ENCODE measurements around the gene INS. TPM values are rescaled to one million over a fixed set of nuclear protein-coding genes. Genes with fewer than 3 reads are reported as not detected.

Gene INS
- total RNA-seq, 1 experiment from 2014 or later = not detected

- no peak for TF ChIP-seq CTCF (IDR thresholded peaks at IDR 0.05; ENCODE audit: unreplicated experiment)
- peaks cover 20% of the 10 kb centered on the region for H3K4me1 Mint-ChIP-seq (ENCODE audit: low read depth, unreplicated experiment)
- BruUV-seq (replicated peaks) = no TSS peak
- DNase-seq = no peak
- no peak overlapping the region for H3K27ac Mint-ChIP-seq (ENCODE audit: unreplicated experiment)
- CTCF ChIA-PET = no interaction called here
- H3K27me3 Mint-ChIP-seq (ENCODE audit: unreplicated experiment) = peaks cover 17% of the 10 kb centered on the region
- H3K4me3 Mint-ChIP-seq (ENCODE audit: low read depth, unreplicated experiment) = no peak overlapping the region
- H3K9me3 Mint-ChIP-seq (ENCODE audit: low read depth, unreplicated experiment) = peaks cover 6% of the 10 kb centered on the region
- intact Hi-C loops (cut with micrococcal nuclease; ENCODE audit: unreplicated experiment) = no loop called here
- H3K36me3 Mint-ChIP-seq (ENCODE audit: insufficient read depth, unreplicated experiment) = peaks cover 9% of the 10 kb centered on the region
These were observed 44.3 kb upstream of the INS start for GRCh38 chr11:2205214-2205720.

GRCh38 chr11:2204361-2205213, 43.6 kb upstream of the INS start:
- no TSS peak for BruUV-seq (replicated peaks)
- H3K4me3 Mint-ChIP-seq (ENCODE audit: low read depth, unreplicated experiment) = no peak overlapping the region
- peaks cover 17% of the 10 kb centered on the region for H3K27me3 Mint-ChIP-seq (ENCODE audit: unreplicated experiment)
- TF ChIP-seq CTCF (IDR thresholded peaks at IDR 0.05; ENCODE audit: unreplicated experiment) = no peak
- H3K4me1 Mint-ChIP-seq (ENCODE audit: low read depth, unreplicated experiment) = peaks cover 20% of the 10 kb centered on the region
- intact Hi-C loops (cut with micrococcal nuclease; ENCODE audit: unreplicated experiment) = no loop called here
- peaks cover 9% of the 10 kb centered on the region for H3K36me3 Mint-ChIP-seq (ENCODE audit: insufficient read depth, unreplicated experiment)
- no peak overlapping the region for H3K27ac Mint-ChIP-seq (ENCODE audit: unreplicated experiment)
- DNase-seq = no peak
- CTCF ChIA-PET = no interaction called here
- peaks cover 6% of the 10 kb centered on the region for H3K9me3 Mint-ChIP-seq (ENCODE audit: low read depth, unreplicated experiment)

- Mint-ChIP-seq H3K4me1 (ENCODE audit: low read depth, unreplicated experiment) (peaks cover 12% of the 10 kb centered on the region), H3K36me3 (ENCODE audit: insufficient read depth, unreplicated experiment) (peaks cover 9% of the 10 kb centered on the region), H3K4me3 (ENCODE audit: low read depth, unreplicated experiment) (no peak overlapping the region), H3K9me3 (ENCODE audit: low read depth, unreplicated experiment) (peaks cover 6% of the 10 kb centered on the region), H3K27ac (ENCODE audit: unreplicated experiment) (no peak overlapping the region), H3K27me3 (ENCODE audit: unreplicated experiment) (peaks cover 12% of the 10 kb centered on the region)
- TF ChIP-seq CTCF (IDR thresholded peaks at IDR 0.05; ENCODE audit: unreplicated experiment) = no peak
- DNase-seq = no peak
- intact Hi-C loops (cut with micrococcal nuclease; ENCODE audit: unreplicated experiment) = no loop called here
- CTCF ChIA-PET = no interaction called here
- BruUV-seq (replicated peaks) = no TSS peak
These were observed 42.6 kb upstream of the INS start for GRCh38 chr11:2203440-2204259.

- Mint-ChIP-seq H3K27me3 (ENCODE audit: unreplicated experiment) (peaks cover 6% of the 10 kb centered on the region), H3K4me3 (ENCODE audit: low read depth, unreplicated experiment) (no peak overlapping the region), H3K36me3 (ENCODE audit: insufficient read depth, unreplicated experiment) (peaks cover 9% of the 10 kb centered on the region), H3K9me3 (ENCODE audit: low read depth, unreplicated experiment) (peaks cover 6% of the 10 kb centered on the region), H3K4me1 (ENCODE audit: low read depth, unreplicated experiment) (peaks cover 5% of the 10 kb centered on the region), H3K27ac (ENCODE audit: unreplicated experiment) (no peak overlapping the region)
- CTCF ChIA-PET = interaction anchor here (0.6 to 0.7 kb wide), 2 partner anchors 8 to 376 kb away, joined by 3 to 4 read pairs; no protein-coding TSS in a partner anchor
- DNase-seq = no peak
- no peak for TF ChIP-seq CTCF (IDR thresholded peaks at IDR 0.05; ENCODE audit: unreplicated experiment)
- BruUV-seq (replicated peaks) = no TSS peak
- intact Hi-C loops (cut with micrococcal nuclease; ENCODE audit: unreplicated experiment) = no loop called here
These were observed 42.0 kb upstream of the INS start for GRCh38 chr11:2202900-2203439.

All from Calu3 (cell line).